Body of pancreas (tissue), 4 donors: ENCODE measurements around the gene LRIF1.

Experiments used
- CTCF ChIP-seq, 7 experiments: fragments of 450-650 bp in 4 of 7; fragments of 200-600 bp in 3 of 7; sonication (generic) in 3 of 7; IDR thresholded peaks; one replicate each; pipeline ENCODE4 v1.5.1; 2016 to 2019; ENCODE audit warnings: antibody characterized with exemption in 7 of 7
- POLR2A ChIP-seq, 3 donors: fragments of 450-650 bp; IDR thresholded peaks; one replicate each; pipeline ENCODE4 v1.6.1; 2016; ENCODE audit warnings: antibody characterized with exemption in 3 of 3, mild to moderate bottlenecking in 2 of 3

GRCh38 chr1:110944806-110945205 is 18.9 kb downstream of the LRIF1 start:
- no peak for TF ChIP-seq POLR2A (IDR thresholded peaks at IDR 0.05)
- no peak for TF ChIP-seq CTCF (IDR thresholded peaks at IDR 0.05)
